ENCODE data around the gene STARD10.
"Not testable (repeated sequence)": the region's sequence is repeated elsewhere in the genome, so short reads cannot be mapped to it uniquely, and the experiment has no call there.

STARD10 gene

DNA sequence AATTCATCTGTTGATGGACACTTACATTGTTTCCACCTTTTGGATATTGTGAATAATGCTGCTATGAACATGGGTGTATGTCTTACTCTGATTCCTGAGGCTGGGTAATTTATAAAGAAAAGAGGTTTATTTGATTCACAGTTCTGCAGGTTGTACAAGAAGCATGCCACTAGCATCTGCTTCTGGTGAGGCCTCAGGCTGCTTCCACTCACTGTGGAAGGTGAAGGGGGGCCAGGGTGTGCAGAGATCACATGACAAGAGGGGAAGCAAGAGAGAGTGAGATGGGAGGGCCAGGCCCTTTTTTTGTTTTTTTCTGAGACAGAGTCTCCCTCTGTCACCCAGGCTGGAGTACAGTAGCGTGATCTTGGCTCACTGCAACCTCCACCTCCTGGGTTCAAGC lies 12.5 kb upstream of the STARD10 start:
- DNase-seq = not testable (repeated sequence)

DNA sequence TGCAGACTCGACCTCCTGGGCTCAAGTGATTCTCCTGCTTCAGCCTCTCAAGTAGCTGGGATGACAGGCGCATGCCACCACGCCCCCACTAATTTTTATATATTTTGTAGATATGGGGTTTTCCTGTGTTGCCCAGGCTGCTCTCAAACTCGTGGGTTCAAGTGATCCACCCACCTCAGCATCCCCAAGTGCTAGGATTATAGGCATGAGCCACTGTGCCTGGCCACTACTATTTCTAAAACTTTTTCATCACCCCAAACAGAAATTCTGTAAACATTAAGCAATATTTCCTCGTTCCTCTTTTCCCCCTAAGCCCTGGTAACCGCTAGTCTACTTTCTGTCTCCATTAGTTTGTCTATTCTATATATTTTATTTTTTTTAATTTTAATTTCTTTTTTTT lies 11.4 kb upstream of the STARD10 start:
- no peak for DNase-seq

DNA sequence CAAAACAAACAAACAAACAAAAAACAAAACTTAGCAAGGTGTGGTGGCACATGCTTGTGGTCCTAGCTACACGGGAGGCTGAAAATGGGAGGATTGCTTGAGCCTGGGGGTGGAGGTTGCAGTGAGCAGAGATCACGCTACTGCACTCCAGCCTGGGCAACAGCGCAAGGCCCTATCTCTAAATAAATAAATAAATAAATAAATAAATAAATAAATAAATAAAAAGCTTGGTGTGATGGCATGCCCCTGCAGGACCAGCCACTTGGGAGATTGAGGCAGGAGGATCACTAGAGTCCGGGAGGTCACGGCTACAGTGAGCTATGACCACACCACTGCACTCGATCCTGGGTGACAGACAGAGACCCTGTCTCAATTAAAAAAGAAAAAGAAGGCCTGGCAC lies 9.0 kb upstream of the STARD10 start:
- DNase-seq = no peak

DNA sequence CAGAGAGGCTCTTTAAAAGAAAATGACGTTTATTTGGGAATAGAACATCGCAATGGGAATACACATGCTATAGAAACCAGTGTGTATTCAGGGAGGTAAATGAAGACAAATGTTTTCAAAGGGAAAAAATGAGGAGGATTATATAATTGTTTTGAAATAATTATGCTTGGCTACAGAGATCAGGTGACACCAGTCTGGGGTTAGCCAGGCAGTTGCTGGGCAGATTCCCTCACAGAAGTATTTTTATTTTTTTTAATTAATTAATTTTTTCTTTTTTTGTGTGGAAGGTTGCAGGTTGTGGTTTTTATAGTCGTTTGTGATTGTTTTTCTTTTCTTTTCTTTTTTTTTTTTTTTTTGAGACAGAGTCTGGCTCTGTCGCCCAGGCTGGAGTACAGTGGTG lies 5.6 kb upstream of the STARD10 start:
- no peak for DNase-seq

DNA sequence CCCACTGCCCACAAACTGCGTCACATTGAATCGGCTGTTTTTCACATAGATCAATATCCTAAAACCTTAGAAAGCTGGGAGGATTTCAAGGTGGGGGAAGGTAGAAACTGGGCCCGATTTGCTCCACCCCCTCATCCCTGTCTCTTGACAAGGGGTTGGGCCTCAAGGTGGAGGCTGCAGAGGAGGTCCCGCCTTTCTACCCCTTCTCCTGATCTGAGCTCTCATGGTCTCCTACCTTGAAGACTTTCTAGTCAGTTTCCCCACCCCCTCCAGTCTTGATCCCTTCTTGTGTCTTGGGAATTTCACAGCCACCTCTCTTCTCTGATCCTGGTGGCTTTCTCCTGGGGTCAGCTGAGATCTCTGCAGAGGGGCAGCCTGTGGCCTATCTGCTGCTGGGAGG lies 4.5 kb upstream of the STARD10 start:
- DNase-seq = no peak

DNA sequence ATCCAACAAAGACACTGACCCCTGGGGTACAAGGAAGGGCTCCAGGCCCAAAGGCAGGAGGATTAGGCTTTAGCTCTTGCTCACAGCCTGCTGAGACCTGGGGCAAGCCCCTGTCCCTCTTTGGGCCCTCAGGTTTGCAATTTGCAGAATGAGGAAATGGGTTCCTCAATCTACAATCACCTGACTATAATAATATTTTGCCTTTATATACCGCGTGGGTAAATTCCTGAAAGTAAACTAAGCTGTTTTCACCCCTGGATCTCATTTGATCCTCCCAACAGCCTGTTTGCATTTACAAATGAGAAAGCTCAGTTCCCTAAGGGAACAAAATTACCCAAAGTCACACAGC lies 797 bp downstream of the STARD10 start:
- DNase-seq = no peak

DNA sequence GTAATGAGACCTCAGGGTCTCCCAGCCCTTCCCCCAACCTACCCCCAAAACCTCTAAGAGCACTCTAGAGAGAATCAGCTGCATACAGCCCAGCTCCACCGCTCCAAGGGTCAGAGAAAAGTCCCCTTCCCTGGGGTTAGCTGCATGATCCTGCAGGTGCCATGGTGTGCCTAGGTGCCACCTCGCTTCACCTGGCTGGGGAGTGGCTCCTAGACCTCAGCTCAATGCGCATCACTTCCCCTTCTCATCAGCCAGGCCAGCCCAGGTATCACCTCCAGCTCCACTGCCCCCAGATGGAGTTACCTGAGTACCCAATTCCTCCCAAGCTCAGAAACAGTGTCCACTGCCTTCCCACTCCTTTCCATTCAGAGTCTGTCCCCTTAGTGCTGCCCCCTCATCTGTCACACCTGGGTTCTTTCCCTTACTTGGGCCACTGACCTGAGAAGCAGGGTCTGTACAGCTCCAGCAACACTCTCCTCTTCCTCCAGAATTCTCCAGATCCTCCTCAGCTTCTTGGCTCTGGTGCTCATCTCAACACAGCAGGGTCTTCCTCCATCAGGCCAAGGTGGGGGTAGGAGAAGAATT lies 1.3 kb downstream of the STARD10 start:
- DNase-seq = no peak

DNA sequence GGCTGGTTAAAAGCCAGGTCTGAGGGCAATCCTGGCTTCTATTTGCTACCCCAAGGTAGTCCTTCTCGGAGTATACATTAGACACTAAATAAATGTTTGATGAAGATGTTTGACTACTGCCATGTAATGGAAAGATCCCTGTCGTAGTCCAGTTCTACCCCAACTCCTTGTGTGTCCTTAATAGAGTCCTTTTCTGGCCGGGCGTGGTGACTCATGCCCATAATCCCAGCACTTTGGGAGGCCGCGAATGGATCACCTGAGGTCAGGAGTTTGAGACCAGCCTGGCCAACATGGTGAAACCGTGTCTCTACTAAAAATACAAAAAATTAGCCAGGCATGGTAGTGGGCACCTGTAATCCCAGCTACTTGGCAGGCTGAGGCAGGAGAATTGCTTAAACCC lies 2.6 kb downstream of the STARD10 start:
- DNase-seq = not testable (repeated sequence)

DNA sequence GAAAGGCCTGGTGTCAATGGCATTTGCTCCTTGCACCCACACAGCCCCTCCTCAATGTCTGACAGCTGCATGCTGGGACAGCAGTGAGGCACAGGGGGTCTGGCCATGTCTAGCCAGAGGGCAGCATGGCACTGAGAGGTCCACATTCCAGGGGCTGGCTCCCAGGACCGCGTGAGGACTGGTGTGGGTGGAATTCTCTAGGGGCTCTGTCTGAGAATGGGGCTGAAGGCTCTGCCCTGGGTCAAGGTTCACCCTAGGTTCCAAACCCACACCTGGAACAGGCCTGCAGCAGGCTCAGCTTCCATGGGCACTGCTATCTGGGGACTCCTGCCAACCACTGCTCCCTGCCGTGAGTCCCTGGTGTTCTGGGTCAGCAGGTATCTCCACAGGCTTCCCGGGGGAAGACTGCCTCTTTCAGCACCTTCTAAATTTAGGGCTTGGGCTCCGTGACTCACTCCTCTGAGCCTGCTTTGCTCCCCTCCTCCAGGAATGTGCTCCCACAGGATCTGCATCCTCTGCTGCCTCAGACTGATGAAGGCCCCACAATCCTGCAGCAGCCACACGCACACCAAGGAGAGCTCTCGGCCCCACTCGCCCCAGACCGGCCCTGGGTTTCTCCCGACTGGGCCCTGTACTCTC lies 4.2 kb downstream of the STARD10 start:
- no peak for DNase-seq

DNA sequence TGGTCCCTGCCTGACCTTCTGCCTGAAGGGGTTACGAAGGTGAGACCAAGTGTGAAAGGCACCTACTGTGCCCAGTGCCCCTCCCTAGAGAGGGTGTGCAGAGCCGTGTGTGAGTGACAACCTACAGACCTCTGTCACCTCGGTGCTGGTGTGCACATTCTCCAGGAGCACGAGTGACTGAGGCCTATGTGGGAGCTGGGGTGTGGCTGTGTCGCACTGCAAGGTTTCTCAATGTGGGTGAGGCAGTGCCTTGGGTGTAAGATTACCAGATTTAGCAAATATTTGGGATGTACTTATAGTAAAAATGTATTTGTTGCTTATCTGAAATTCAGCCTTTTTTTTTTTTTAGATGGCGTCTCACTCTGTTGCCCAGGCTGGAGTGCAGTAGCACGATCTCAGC lies 5.6 kb downstream of the STARD10 start:
- no peak for DNase-seq

DNA sequence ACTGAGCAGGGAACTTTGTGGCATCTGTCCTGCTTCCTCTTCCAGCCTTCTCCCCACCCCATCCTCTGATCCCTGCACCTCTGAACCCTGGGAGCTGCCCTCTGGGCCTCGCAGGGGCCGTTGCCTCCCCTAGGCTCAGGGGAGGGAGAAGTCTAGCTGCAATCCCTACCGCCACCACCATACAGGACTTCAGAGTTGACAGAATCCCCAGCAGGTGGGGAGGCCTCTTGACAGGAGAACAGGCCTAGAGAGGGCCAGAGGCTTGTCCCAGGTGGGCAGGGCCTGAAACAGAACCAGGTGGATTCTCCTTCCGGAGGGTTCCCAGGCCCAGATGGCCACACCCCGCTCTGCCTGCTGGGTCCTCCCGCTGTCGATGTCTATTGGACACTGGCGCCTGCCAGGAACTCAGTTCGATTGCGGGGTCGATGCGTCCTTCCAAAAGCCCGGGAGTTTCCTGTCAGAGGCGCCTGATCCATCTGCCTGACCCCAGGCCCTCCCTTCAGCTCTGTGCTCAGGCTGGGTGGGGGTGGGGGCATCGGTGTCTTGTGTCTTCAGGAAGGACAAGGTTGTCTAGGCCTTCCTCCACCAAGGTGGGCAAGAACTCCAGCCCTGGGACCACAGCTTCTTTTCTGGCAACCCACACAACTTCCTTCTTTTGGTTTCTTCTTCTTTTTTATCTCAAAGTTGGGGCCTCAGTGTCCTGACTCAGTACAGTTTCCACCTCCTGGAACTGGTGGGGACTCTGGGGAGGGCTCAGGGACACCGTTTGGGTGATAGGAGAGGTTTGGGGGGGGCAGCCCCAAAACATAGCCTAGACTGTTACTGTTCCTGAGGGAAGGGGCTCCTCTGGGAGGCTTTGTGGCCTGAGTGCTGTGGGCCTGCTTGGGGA lies 6.4 kb downstream of the STARD10 start:
- DNase-seq = no peak

DNA sequence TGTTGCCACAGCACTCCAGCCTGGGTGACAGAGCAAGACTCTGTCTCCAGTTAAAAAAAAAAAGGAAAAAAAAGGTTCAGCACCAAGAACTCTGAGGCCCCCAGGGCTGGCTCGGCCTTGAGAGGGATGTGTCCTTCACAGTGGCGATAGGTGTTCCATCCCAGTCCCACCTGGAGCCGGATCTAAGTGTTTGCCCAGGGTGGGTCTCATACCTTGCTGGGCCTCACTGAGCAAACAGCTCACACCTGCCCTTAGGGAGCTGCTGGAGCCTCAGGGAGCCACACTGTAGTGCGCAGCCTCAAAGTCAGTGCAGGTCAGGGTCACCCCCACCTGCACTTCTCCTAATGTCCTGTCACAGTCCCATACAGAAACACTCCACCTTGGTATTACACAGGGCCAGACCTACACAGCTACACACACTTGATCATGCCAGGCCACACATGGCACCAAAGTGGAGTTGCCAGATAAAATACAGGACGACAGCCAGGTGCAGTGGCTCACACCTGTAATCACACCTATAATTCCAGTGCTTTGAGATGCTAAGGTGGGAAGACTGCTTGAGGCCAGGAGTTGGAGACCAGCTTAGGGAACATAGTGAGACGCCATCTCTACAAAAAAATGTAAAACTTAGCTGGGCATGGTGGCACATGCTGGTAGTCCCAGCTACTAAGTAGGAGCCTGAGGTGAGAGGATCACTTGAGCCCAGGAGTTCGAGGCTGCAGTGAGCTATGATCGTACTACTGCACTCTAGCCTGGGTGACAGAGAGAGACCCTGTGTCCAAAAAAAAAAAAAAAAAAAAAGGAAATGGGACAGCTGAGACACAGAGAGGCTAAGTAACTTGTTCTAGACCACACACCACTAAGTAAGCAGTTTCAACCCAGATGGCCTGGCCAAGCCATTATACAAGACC lies 7.3 kb downstream of the STARD10 start:
- no peak for DNase-seq

DNA sequence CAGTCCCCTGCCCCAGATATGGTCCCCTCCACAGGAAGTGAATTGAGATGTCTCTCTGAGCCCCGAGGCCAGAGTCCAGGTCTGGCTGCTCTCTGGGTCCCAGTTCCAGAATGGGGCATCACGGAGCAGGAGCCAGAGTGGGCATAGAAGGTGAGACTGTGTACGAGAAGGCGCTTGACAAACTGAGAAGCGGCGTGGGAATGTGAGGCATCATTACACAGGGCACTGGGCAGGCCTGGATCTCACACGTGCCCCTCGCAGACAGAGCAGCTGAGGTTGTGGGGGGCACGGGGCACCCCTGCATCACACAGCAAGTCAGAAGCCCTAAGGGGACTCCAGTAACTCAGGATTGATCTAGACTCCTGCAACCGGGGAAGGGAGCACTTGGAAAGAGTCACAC lies 9.2 kb downstream of the STARD10 start:
- no peak for DNase-seq

DNA sequence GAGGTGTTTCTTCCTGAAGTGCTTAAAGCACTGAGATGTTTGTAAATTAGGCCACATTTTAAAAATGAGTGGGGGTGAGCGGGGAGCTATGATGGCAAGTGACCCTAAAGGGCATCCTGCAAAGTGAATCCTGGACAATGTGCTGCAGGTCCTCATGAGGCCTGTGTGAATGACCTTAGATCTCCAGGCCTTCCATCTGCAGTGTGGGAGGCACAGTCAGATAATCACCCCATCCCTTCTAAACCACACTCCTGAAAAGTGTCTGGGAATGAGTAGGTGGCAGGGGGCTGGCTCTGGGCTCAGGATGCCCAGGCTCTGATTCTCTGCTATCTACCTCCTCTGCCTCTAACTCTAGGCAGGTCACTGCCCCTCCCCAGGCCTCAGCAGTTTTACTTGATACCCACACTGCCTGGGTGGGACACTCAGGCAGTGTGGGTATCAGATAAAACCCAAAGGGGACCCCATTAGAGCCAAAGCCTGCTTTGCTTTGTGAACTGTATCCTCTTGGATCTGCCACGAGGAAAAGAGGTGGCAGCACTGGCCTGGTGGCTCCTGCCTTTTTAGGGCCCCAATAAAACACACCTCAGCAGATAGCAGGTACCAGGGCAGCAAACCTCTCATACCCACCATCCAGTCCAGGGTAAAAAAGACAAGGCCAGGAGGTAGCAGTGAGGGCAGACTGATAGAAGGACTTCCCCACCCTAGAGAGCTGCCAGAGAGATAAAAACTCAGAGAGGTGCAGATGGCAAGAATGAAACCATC lies 10.5 kb downstream of the STARD10 start:
- no peak for DNase-seq

DNA sequence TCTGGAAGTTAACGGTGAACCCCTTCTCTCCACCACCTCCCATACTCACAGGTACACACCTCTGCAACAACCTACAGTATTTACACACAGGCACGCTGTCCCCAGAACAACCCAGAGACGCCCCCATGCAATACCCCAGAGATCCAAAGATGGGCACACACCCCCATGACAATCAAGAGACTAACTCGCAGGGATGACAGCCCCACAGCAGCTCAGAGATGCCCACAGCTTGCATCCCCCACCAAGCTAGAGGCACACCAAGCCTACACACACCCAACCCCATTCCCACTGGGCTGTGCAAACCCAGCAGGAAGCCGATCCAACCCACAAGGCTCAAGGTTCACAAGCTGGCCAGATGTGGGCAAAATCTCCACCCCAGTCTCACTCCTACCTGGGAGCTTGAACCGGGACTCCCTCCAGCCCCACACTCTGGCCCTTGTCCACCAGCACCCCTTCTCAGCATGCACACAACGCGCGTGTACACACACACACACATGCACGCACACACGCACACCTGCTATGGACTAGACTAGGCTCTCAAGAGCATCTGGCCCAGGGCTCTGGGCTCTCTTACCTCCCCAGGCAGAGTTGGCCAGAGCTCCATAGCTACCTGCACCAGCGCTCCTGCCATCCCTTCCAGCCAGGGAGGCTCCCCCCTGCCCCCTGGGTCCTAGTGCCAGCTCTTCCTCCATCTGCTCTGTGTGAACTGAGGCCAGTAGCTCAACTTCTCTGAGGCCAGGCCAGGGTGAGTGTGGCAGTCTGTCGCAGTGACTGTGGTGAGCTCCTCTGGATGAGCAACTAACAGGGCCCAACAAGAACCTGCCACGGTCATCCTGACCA lies 11.5 kb downstream of the STARD10 start:
- no peak for DNase-seq

DNA sequence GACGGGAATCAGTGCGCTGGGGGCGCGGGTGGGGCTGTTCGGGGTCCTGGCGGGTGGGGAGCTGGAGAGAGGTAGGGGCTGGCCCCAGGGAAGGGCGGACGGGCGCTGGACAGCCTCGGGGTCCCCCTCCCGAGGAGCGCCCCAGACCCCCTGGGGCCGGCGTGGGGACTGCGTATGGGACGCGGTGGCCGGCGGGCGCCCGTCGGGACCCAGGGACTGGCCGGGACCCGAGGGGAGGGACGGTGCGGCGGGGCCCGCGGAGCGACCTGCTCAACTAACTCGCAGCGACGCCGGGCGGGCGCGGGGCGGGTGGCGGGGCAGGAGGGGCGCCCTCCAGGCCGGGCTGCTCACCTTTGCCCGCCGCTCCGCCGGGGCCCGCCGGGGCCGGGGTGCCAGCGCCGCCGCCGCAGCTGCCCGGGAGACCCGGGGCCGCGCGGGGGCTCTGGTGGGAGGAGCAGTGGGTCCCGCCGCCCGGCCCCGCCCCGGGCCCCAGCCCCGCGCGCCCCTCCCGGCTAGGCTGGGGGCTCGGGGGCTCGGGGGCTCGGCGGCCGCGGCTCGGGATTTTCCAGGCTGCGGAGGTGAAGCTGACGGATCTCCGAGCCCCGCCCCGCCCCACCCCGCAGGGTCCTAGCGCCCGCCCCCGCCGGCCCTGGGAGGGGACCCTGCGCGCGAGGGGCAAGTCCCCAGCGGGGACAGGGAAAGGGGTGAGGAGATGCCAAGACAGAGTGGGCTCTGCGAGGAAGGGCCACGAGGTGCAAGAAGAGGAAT lies 12.3 kb downstream of the STARD10 start:
- no peak for DNase-seq

DNA sequence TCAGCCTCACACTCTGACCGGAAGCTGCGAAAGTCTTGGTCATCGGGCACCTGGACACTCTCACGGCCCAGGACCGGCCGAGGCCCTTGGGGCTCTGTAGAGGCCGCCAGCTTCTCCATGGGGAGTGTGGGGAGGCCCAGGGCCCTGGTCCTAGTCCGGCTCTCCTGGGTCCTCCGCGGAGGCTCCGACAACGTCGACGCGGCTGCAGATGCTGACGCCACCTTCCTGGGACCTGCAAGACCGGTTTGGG lies 12.9 kb downstream of the STARD10 start:
- DNase-seq = no peak

DNA sequence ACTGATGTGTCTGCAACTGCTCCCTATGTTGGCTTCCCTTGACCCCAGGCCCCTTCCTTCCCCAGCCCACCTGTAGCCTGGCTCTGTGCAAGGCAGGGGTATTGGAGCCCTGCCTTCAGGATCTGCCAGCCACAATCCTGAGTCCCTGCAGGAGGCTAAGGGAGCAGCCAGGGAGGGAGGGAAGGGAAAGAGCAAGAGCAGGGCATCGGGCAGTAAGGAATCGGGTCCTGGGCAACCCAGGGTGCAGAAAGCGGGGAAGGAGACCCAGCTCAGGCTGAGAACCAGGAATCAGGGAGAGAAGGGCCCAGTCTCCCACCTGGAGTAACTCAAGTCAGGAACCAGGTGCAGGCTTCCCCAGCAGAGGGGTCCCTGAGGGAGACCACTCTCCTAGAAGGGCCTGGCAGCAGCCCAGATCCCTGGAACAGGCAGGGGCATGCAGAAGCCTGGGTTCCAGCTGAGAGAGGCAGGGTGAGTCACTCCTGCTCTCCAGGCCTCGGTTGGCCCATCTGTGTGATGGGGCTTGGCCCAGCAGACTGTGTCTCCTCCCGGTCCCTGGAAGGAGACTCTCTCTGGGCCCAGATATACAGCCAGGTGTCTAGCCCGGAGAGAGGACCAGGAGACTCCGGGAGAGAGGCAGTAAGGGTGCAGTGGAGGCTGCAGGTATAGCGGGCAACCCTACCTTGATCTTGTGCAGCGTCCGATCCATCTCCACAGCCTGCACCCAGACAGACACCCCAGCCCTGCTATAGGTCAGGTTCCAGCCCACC lies 13.4 kb downstream of the STARD10 start:
- no peak for DNase-seq

DNA sequence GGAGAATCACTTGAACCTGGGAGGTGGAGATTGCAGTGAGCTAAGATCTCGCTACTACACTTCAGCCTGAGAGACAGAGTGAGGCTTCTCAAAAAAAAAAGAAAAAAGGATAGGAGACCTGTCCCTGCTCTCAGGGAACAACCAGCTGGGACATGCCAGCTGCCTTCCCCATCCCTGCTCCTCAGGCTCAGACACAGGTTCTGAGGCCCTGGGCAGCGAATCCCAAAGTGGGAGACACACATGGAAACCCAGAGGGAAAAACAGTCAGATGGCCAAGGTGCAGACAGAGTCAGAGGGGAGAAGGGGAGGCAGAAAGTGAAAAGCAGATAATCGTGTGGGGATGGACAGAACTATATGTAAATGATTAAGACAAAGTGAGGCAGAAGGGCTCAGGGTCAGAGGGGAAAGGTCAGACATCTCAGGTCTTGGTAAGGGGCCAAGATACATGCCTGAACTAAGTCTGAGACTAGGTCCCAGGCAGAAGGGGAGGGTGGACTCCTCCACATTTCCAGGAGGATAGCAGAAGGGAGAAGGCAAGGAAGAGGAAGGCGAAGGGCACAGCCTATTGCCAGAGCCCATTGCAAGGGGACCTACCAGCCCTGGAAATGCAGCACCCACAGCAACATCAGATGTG lies 14.2 kb downstream of the STARD10 start:
- DNase-seq = no peak
